Measurements from ENCODE around the gene VIT. TPM values are rescaled to one million over a fixed set of nuclear protein-coding genes. Genes with fewer than 3 reads are reported as not detected.

VIT gene
- total and polyA plus RNA-seq, 4 donors: 0.17 to 0.94 (median 0.32) TPM

GRCh38 chr2:36731941-36732672, 35.6 kb downstream of the VIT start:
- Histone ChIP-seq H3K27me3 (ENCODE audit: control insufficient read depth in 3 of 3, insufficient read depth in 3 of 3, low read length in 2 of 3) (no peaks in the 10 kb centered on the region), H3K4me3 (no peak overlapping the region), H3K4me1 (ENCODE audit: control insufficient read depth in 5 of 5, insufficient read depth in 5 of 5, low read length in 5 of 5) (peaks cover 0 to 7% (median 0%) of the 10 kb centered on the region in 5 donors), H3K9ac (ENCODE audit: insufficient read depth in 1 of 2, low read length in 2 of 2) (no peak overlapping the region), H3K36me3 (ENCODE audit: control insufficient read depth in 4 of 4, insufficient read depth in 4 of 4, low read length in 4 of 4) (no peaks in the 10 kb centered on the region), H3K9me3 (ENCODE audit: control insufficient read depth in 4 of 4, insufficient read depth in 3 of 4, low read length in 3 of 4) (peaks cover 0 to 5% (median 0%) of the 10 kb centered on the region in 4 donors), H3K27ac (ENCODE audit: low read depth in 1 of 2, low read length in 1 of 2) (no peak overlapping the region)
- ATAC-seq (ENCODE audit: insufficient read depth, low FRiP score) (no peak), DNase-seq (peak; percentile 25 to 66 (median 47))
- TF ChIP-seq CTCF (IDR thresholded peaks at IDR 0.05; ENCODE audit: control extremely low read depth, extremely low read depth): no peak
- WGBS, 2 donors: 51 to 65% methylated on average over 5 of the region's 5 CpGs

GRCh38 chr2:36732673-36733036, 36.1 kb downstream of the VIT start:
- ATAC-seq (ENCODE audit: insufficient read depth, low FRiP score): no peak
- Histone ChIP-seq H3K9me3 (ENCODE audit: control insufficient read depth in 4 of 4, insufficient read depth in 3 of 4, low read length in 3 of 4) (peaks cover 0 to 5% (median 0%) of the 10 kb centered on the region in 4 donors), H3K27ac (ENCODE audit: low read depth in 1 of 2, low read length in 1 of 2) (no peak overlapping the region), H3K9ac (ENCODE audit: insufficient read depth in 1 of 2, low read length in 2 of 2) (no peak overlapping the region), H3K4me3 (no peak overlapping the region), H3K36me3 (ENCODE audit: control insufficient read depth in 4 of 4, insufficient read depth in 4 of 4, low read length in 4 of 4) (no peaks in the 10 kb centered on the region), H3K27me3 (ENCODE audit: control insufficient read depth in 3 of 3, insufficient read depth in 3 of 3, low read length in 2 of 3) (no peaks in the 10 kb centered on the region), H3K4me1 (ENCODE audit: control insufficient read depth in 5 of 5, insufficient read depth in 5 of 5, low read length in 5 of 5) (peaks cover 0 to 7% (median 0%) of the 10 kb centered on the region in 5 donors)
- TF ChIP-seq CTCF (IDR thresholded peaks at IDR 0.05; ENCODE audit: control extremely low read depth, extremely low read depth): no peak
- WGBS, 2 donors: 78 to 84% methylated on average over 3 of the region's 3 CpGs
- no peak for DNase-seq

GRCh38 chr2:36733215-36733614, 36.7 kb downstream of the VIT start:
- Histone ChIP-seq H3K27ac (ENCODE audit: low read depth in 1 of 2, low read length in 1 of 2) (no peak overlapping the region), H3K36me3 (ENCODE audit: control insufficient read depth in 4 of 4, insufficient read depth in 4 of 4, low read length in 4 of 4) (no peaks in the 10 kb centered on the region), H3K4me3 (no peak overlapping the region), H3K27me3 (ENCODE audit: control insufficient read depth in 3 of 3, insufficient read depth in 3 of 3, low read length in 2 of 3) (no peaks in the 10 kb centered on the region), H3K9me3 (ENCODE audit: control insufficient read depth in 4 of 4, insufficient read depth in 3 of 4, low read length in 3 of 4) (peaks cover 0 to 5% (median 0%) of the 10 kb centered on the region in 4 donors), H3K4me1 (ENCODE audit: control insufficient read depth in 5 of 5, insufficient read depth in 5 of 5, low read length in 5 of 5) (peaks cover 0 to 7% (median 0%) of the 10 kb centered on the region in 5 donors), H3K9ac (ENCODE audit: insufficient read depth in 1 of 2, low read length in 2 of 2) (no peak overlapping the region)
- TF ChIP-seq CTCF (IDR thresholded peaks at IDR 0.05; ENCODE audit: control extremely low read depth, extremely low read depth): no peak
- no peak for ATAC-seq (ENCODE audit: insufficient read depth, low FRiP score)
- no peak for DNase-seq
- 90 to 99% methylated on average over 3 of the region's 3 CpGs for WGBS, 2 donors

All from lung (tissue), 12 donors.